Measurements from ENCODE around the gene AGFG2.

The AGFG2 gene

GRCh38 chr7:100583132-100584053 is 44.4 kb downstream of the AGFG2 start:
- TF ChIP-seq CREB5 (CRISPR knock-in tag; IDR thresholded peaks at IDR 0.05; ENCODE audit: low read depth) (no peak), CSDC2 (CRISPR knock-in tag; IDR thresholded peaks at IDR 0.05) (no peak), ZNF8 (CRISPR knock-in tag; IDR thresholded peaks at IDR 0.05) (no peak), OSR1 (CRISPR knock-in tag; IDR thresholded peaks at IDR 0.05) (no peak), CSRNP3 (CRISPR knock-in tag; IDR thresholded peaks at IDR 0.05) (no peak), RARB (CRISPR knock-in tag; IDR thresholded peaks at IDR 0.05) (no peak), ZFP30 (CRISPR knock-in tag; IDR thresholded peaks at IDR 0.05) (no peak), BACH2 (CRISPR knock-in tag; IDR thresholded peaks at IDR 0.05; ENCODE audit: borderline replicate concordance) (no peak), PATZ1 (CRISPR knock-in tag; IDR thresholded peaks at IDR 0.05; ENCODE audit: borderline replicate concordance) (no peak)
- ATAC-seq: no peak

- no peak for ATAC-seq
- no peak for TF ChIP-seq ZNF70 (CRISPR knock-in tag; IDR thresholded peaks at IDR 0.05)
- TF ChIP-seq ZNF8 (CRISPR knock-in tag; IDR thresholded peaks at IDR 0.05): no peak
- TF ChIP-seq SNAI2 (CRISPR knock-in tag; IDR thresholded peaks at IDR 0.05): no peak
- TF ChIP-seq ZNF565 (CRISPR knock-in tag; conservative IDR thresholded peaks at IDR 0.05; ENCODE audit: low read depth): no peak
- TF ChIP-seq ZFP3 (CRISPR knock-in tag; IDR thresholded peaks at IDR 0.05): no peak
- no peak for TF ChIP-seq ZFP30 (CRISPR knock-in tag; IDR thresholded peaks at IDR 0.05)
- no peak for TF ChIP-seq CSDC2 (CRISPR knock-in tag; IDR thresholded peaks at IDR 0.05)
- no peak for TF ChIP-seq ISL1 (CRISPR knock-in tag; IDR thresholded peaks at IDR 0.05)
- no peak for TF ChIP-seq OSR1 (CRISPR knock-in tag; IDR thresholded peaks at IDR 0.05)
- TF ChIP-seq POU6F1 (CRISPR knock-in tag; IDR thresholded peaks at IDR 0.05; ENCODE audit: borderline replicate concordance, low read depth): no peak
Observed at GRCh38 chr7:100584054-100584682, 45.2 kb downstream of the AGFG2 start.

GRCh38 chr7:100584683-100585510 is 45.9 kb downstream of the AGFG2 start:
- TF ChIP-seq TCF4 (CRISPR knock-in tag; IDR thresholded peaks at IDR 0.05; ENCODE audit: borderline replicate concordance) (no peak), ZNF565 (CRISPR knock-in tag; conservative IDR thresholded peaks at IDR 0.05; ENCODE audit: low read depth) (no peak), POU6F1 (CRISPR knock-in tag; IDR thresholded peaks at IDR 0.05; ENCODE audit: borderline replicate concordance, low read depth) (no peak), CREB5 (CRISPR knock-in tag; IDR thresholded peaks at IDR 0.05; ENCODE audit: low read depth) (no peak), OSR1 (CRISPR knock-in tag; IDR thresholded peaks at IDR 0.05) (no peak), BACH2 (CRISPR knock-in tag; IDR thresholded peaks at IDR 0.05; ENCODE audit: borderline replicate concordance) (no peak), TOX (CRISPR knock-in tag; IDR thresholded peaks at IDR 0.05; ENCODE audit: borderline replicate concordance) (no peak), RARB (CRISPR knock-in tag; IDR thresholded peaks at IDR 0.05) (no peak), ZC3H10 (CRISPR knock-in tag; IDR thresholded peaks at IDR 0.05) (no peak), CSRNP3 (CRISPR knock-in tag; IDR thresholded peaks at IDR 0.05) (no peak), ZFP3 (CRISPR knock-in tag; IDR thresholded peaks at IDR 0.05) (no peak), PATZ1 (CRISPR knock-in tag; IDR thresholded peaks at IDR 0.05; ENCODE audit: borderline replicate concordance) (no peak)
- no peak for ATAC-seq

Data from SK-N-SH treated with all-trans-retinoic acid at 6 μM for 48 hours (cell line).